Measurements from ENCODE around the gene GRB7. TPM values are rescaled to one million over a fixed set of nuclear protein-coding genes. Genes with fewer than 3 reads are reported as not detected.
"Not testable (repeated sequence)": the region's sequence is repeated elsewhere in the genome, so short reads cannot be mapped to it uniquely, and the experiment has no call there.

GRB7 gene
- total RNA-seq, 1 donor from 2014 or later = 0.34 TPM

GRCh38 chr17:39736319-39737165 is 1.2 kb upstream of the GRB7 start:
- DNase-seq = no peak

DNA sequence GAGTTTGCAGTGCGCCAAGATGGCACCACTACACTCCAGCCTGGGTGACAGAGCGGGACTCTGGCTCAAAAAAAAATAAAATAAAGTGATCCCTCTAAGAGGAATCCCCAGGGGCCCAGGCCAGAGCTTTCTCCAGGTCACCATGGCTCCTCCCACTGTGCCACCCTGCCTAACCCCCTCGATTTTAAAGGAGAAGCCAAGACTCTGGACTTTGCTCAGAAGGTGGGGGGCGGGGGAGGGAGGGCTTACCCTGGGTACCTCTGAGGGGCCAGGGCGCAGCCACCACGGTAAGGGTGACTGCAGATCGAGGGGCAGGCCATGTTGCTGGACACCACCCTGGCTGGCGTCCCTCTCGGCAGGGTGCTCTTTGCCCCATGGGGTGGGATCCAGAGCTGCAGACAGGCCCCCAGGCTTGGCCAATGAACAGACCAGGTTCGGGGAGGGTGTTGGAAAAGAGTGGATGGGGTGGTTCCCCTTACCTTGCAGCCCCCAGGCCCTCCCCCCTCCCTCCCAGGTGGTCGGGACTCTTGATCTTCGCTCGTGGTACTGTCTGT is 455 bp upstream of the GRB7 start:
- DNase-seq = no peak

GRCh38 chr17:39738568-39738901 is 797 bp downstream of the GRB7 start:
- no peak for DNase-seq

GRCh38 chr17:39738983-39739884 is 1.5 kb downstream of the GRB7 start:
- no peak for DNase-seq

DNA sequence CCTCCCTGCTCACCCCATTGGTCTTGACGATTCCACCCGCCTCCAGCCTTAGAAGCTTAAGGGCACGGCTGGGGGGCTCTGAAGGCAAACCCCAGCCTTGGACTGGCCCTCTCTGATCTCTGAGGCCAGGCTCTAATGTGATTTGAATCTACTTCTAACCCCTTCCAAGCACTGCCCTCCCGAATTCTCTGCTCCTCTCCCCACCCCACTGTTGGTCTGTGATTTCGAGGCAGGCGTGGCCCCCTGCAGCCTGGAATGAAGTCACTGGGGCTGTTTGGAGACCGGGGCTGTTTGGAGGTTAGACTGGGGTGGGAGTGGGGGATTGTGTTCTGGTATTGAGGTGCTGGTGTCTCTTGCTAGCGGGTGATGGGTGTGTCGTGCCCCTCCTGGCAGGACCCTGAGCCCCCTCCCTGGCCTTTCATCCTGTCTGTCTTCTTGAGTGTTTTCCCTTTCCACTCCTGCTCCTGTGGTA is 2.2 kb downstream of the GRB7 start:
- no peak for DNase-seq

- peak; percentile 29 for DNase-seq
These were observed 2.8 kb downstream of the GRB7 start for GRCh38 chr17:39740357-39741111.

GRCh38 chr17:39742126-39742855 is 4.6 kb downstream of the GRB7 start:
- DNase-seq = no peak

DNA sequence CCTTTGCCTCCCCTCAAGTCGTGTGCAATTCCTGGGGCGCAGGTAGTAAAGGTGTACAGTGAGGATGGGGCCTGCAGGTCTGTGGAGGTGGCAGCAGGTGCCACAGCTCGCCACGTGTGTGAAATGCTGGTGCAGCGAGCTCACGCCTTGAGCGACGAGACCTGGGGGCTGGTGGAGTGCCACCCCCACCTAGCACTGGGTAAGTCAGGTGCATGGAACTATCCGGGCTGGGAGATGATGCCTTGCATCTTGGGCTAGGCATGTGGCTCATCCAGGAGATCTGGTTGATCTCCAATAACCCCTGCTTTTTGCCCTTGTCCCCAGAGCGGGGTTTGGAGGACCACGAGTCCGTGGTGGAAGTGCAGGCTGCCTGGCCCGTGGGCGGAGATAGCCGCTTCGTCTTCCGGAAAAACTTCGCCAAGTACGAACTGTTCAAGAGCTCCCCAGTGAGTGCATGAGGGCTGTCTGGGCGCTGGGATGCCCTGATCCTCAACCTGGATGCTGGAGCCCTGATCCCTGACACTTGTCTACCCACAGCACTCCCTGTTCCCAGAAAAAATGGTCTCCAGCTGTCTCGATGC is 5.2 kb downstream of the GRB7 start:
- no peak for DNase-seq

DNA sequence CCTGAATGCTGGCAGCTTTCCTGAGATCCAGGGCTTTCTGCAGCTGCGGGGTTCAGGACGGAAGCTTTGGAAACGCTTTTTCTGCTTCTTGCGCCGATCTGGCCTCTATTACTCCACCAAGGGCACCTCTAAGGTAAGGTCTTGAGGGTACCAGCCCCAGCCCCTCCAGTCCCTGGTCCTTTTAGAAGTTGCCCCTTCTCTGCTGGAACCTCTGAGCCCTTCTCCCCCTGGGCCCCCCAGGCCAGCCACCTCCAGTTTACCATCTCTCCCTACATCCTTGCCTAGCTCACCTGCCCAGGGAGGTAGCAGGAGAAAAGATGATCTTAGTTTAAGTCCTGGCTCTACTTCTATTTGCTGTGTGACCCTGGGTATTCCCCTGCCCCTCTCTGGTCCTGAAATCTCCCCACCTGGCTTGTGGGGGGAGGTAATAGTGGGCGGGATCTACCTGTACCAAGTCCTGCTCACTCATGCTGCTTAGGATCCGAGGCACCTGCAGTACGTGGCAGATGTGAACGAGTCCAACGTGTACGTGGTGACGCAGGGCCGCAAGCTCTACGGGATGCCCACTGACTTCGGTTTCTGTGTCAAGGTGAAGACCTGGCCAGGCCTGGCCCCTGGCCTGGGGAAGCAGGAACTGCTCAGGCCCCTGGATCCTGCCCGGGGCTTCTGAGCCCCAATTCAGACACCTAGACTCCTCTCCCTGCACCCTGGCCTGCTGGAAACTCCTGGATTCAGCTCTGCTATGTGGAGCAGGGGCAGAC is 6.5 kb downstream of the GRB7 start:
- no peak for DNase-seq

GRCh38 chr17:39744836-39745215 is 7.1 kb downstream of the GRB7 start:
- DNase-seq = no peak

DNA sequence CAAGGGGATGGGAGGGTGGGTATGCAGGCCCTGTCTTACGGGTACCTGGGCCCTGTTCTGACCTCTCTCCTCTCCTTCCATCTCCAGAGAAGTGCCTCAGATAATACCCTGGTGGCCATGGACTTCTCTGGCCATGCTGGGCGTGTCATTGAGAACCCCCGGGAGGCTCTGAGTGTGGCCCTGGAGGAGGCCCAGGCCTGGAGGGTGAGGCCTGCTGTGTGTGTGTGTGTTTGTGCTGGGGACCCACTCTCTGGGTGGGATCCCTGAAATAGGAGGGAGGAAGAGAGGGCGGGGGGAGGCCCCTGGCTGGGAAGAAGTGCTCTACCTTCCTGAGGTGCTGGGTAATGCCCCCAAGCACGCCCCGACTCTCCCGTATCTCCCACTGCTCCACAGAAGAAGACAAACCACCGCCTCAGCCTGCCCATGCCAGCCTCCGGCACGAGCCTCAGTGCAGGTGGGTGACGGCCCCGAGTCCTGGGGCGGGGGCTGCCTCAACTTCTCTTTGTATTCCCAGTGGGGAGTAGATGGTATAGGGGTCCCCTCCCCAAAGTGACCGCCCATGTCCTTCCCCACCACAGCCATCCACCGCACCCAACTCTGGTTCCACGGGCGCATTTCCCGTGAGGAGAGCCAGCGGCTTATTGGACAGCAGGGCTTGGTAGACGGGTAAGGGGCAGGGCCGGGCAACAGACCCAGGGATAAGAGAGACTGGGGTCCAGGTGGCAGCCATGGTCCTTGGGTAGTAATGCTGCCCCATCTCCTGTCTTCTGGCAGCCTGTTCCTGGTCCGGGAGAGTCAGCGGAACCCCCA is 7.8 kb downstream of the GRB7 start:
- no peak for DNase-seq

- no peak for DNase-seq
These were observed 8.4 kb downstream of the GRB7 start for GRCh38 chr17:39746145-39746461.

- DNase-seq = no peak
These were observed 10.0 kb downstream of the GRB7 start for GRCh38 chr17:39747745-39748144.

- not testable (repeated sequence) for DNase-seq
These were observed 10.8 kb downstream of the GRB7 start for GRCh38 chr17:39748444-39749034.

- no peak for DNase-seq
These were observed 12.6 kb downstream of the GRB7 start for GRCh38 chr17:39750131-39751015.

DNA sequence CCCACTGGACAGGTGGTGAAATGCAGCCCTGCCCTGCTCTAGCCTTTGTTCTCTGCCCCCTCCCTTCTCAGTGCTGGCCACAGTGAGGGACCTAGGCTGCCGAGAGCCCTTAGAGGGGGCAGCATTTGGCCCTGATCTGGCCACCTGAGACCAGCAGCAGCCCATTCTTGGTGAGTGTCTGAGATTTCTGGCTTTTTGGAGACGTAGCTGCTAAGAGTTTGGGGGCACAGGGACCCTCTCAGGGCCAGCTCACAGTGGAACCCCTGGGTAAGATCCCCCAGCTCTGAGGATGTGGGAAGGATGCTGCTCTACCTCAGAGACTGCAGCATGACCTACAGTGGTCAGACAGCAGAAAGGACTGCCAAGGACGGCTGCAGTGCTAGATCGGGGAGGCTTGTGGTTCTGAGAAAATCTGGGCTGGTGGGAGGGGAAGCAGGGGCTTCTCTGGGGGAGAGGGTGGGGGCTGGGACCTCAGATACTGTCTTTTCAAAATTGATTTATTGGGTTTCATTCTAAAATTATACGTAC is 13.3 kb downstream of the GRB7 start:
- DNase-seq = no peak

DNA sequence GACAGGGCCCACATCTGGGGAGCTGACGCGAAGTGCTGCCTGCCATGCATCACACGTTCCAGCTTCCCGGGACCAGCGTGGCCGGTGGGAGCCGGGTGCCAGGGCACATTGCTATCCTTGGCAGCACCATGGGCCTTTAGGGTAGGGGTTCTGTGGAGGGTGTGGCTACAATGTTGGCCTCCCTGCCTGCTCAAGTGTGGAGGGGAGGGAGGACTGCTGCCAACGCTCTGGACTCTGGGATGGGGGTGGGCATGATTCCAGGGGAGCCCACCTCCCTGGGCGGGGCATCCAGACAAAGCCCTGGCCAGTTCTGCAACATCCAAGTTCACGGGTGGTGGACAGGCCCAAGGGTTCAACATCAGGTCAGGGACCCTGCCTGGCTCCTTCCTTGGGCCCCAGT is 13.9 kb downstream of the GRB7 start:
- DNase-seq = no peak

- DNase-seq = no peak
These were observed 14.6 kb downstream of the GRB7 start for GRCh38 chr17:39752241-39752881.
